ENCODE results near the gene WWOX. TPM values are rescaled to one million over a fixed set of nuclear protein-coding genes. Genes with fewer than 3 reads are reported as not detected.
"Not testable (repeated sequence)": the region's sequence is repeated elsewhere in the genome, so short reads cannot be mapped to it uniquely, and the experiment has no call there.

Gene WWOX
- total RNA-seq, 6 donors from 2014 or later, result 18.7 to 167 (median 31.0) TPM

- DNase-seq, result no peak
These were observed 1151.1 kb downstream of the WWOX start for GRCh38 chr16:79250502-79251098.

GRCh38 chr16:79253100-79253631 is 1153.7 kb downstream of the WWOX start:
- no peak for DNase-seq
- 59 to 65% methylated on average over 9 of the region's 9 CpGs for WGBS, 2 donors
- Histone ChIP-seq H3K9me3 (no peaks in the 10 kb centered on the region), H3K36me3 (no peaks in the 10 kb centered on the region), H3K27me3 (no peaks in the 10 kb centered on the region), H3K4me3 (no peak overlapping the region), H3K27ac (no peak overlapping the region), H3K4me1 (no peaks in the 10 kb centered on the region)
- no peak for TF ChIP-seq CTCF (IDR thresholded peaks at IDR 0.05)
- ATAC-seq (ENCODE audit: low FRiP score in 2 of 2), result no peak

More at GRCh38 chr16:79250502-79251098, 1151.1 kb downstream of the WWOX start:
- H3K27ac ChIP-seq, result no peak overlapping the region
- H3K36me3 ChIP-seq, result no peaks in the 10 kb centered on the region
- no peaks in the 10 kb centered on the region for H3K9me3 ChIP-seq
- H3K27me3 ChIP-seq, result no peaks in the 10 kb centered on the region
- no peak for ATAC-seq (ENCODE audit: low FRiP score in 2 of 2)
- no peak overlapping the region for H3K4me3 ChIP-seq
- H3K4me1 ChIP-seq, result no peaks in the 10 kb centered on the region
- 80 to 87% methylated on average over 8 of the region's 8 CpGs for WGBS, 2 donors
- no peak for TF ChIP-seq POLR2A (IDR thresholded peaks at IDR 0.05)
- TF ChIP-seq EP300 (IDR thresholded peaks at IDR 0.05), result no peak
- no peak for TF ChIP-seq CTCF (IDR thresholded peaks at IDR 0.05)
- no peak for TF ChIP-seq POLR2AphosphoS5 (IDR thresholded peaks at IDR 0.05)

- no peaks in the 10 kb centered on the region for H3K27me3 ChIP-seq
- no peak for DNase-seq
- H3K4me1 ChIP-seq, result no peaks in the 10 kb centered on the region
- H3K36me3 ChIP-seq, result no peaks in the 10 kb centered on the region
- H3K27ac ChIP-seq, result no peak overlapping the region
- 75 to 87% methylated on average over 10 of the region's 10 CpGs for WGBS, 2 donors
- H3K4me3 ChIP-seq, result no peak overlapping the region
- no peaks in the 10 kb centered on the region for H3K9me3 ChIP-seq
- no peak for TF ChIP-seq EP300 (IDR thresholded peaks at IDR 0.05)
- TF ChIP-seq POLR2AphosphoS5 (IDR thresholded peaks at IDR 0.05), result no peak
- TF ChIP-seq POLR2A (IDR thresholded peaks at IDR 0.05), result no peak
- TF ChIP-seq CTCF (IDR thresholded peaks at IDR 0.05), result no peak
- no peak for ATAC-seq (ENCODE audit: low FRiP score in 2 of 2)
These were observed 1158.6 kb downstream of the WWOX start for GRCh38 chr16:79257953-79258490.

GRCh38 chr16:79260890-79261289 is 1161.4 kb downstream of the WWOX start:
- not testable (repeated sequence) for H3K4me3 ChIP-seq; DNase-seq; ATAC-seq (ENCODE audit: low FRiP score in 2 of 2); H3K9me3 ChIP-seq; H3K4me1 ChIP-seq; H3K27ac ChIP-seq; H3K36me3 ChIP-seq; H3K27me3 ChIP-seq
- 92 to 96% methylated on average over 4 of the region's 4 CpGs for WGBS, 2 donors

GRCh38 chr16:79261481-79261940 is 1162.1 kb downstream of the WWOX start:
- H3K36me3 ChIP-seq, result no peaks in the 10 kb centered on the region
- ATAC-seq (ENCODE audit: low FRiP score in 2 of 2), result peak in 1 of 2 donors; percentile 53
- H3K4me1 ChIP-seq, result no peaks in the 10 kb centered on the region
- no peaks in the 10 kb centered on the region for H3K27me3 ChIP-seq
- DNase-seq, result peak; percentile 44 to 62
- H3K27ac ChIP-seq, result no peak overlapping the region
- H3K9me3 ChIP-seq, result no peaks in the 10 kb centered on the region
- no peak overlapping the region for H3K4me3 ChIP-seq
- TF ChIP-seq CTCF (IDR thresholded peaks at IDR 0.05) (peak in 5 of 6 experiments; percentile 18 to 41 (median 39)), EP300 (IDR thresholded peaks at IDR 0.05) (no peak), POLR2AphosphoS5 (IDR thresholded peaks at IDR 0.05) (no peak)
- 47 to 48% methylated on average over 2 to 5 of the region's 5 CpGs for WGBS, 2 donors
